IMR-90 (cell line): ENCODE data around the gene MBOAT2. TPM values are rescaled to one million over a fixed set of nuclear protein-coding genes. Genes with fewer than 3 reads are reported as not detected.

Experiments
- ATAC-seq: fragments of 200-7000 bp; cut with Tn5 transposase; 2 replicates; pipeline ENCODE4 v1.9.1; 2020; ENCODE audit warnings: low read depth, mild to moderate bottlenecking, moderate library complexity
- BruUV-seq: library from RNA; stranded (reverse); fragments of 400-500 nt; replicated peaks from 2 replicates; lab custom pipeline; 2021; lab: Mats Ljungman, UMichigan
- CTCF ChIA-PET: fragments of 300-600 bp; formaldehyde crosslinking; extraction: SDS; loops from one replicate; lab custom pipeline; 2021; ENCODE audit warnings: antibody characterized with exemption; lab: Yijun Ruan, JAX
- POLR2A ChIA-PET: fragments of 300-600 bp; sonication (Branson Sonifier 250); formaldehyde crosslinking; loops from one replicate; lab custom pipeline; 2022; ENCODE audit warnings: antibody characterized with exemption; ENCODE audit not compliant: unreplicated experiment; lab: Charles Lee
- DNase-seq: peaks from one replicate; pipeline ENCODE4 v3.0.0; 2013
- H2AFZ ChIP-seq: replicated peaks from 2 replicates; pipeline ENCODE3; 2013; ENCODE audit warnings: low read length, mild to moderate bottlenecking; ENCODE audit not compliant: poor library complexity
- H2AK5ac ChIP-seq: 2 replicates; pipeline ENCODE4 v1.6.1; 2013; ENCODE audit warnings: low read depth, low read length, inconsistent platforms
- H2AK9ac ChIP-seq: replicated peaks from 2 replicates; pipeline ENCODE3; 2013; ENCODE audit warnings: mild to moderate bottlenecking, low read depth, low read length, moderate library complexity; ENCODE audit not compliant: poor library complexity
- H2BK120ac ChIP-seq: 2 replicates; pipeline ENCODE4 v1.6.1; 2013; ENCODE audit warnings: low read depth, low read length, inconsistent platforms
- H2BK15ac ChIP-seq: 3 replicates; pipeline ENCODE4 v1.6.1; 2013; ENCODE audit warnings: low read depth, low read length, inconsistent platforms
- H2BK20ac ChIP-seq: 2 replicates; pipeline ENCODE4 v1.6.1; 2013; ENCODE audit warnings: low read depth, mild to moderate bottlenecking, inconsistent platforms, low read length, moderate library complexity
- H2BK5ac ChIP-seq: 2 replicates; pipeline ENCODE4 v1.6.1; 2013; ENCODE audit warnings: mild to moderate bottlenecking, low read depth, low read length, inconsistent platforms; ENCODE audit not compliant: poor library complexity, severe bottlenecking
- H3K14ac ChIP-seq: replicated peaks from 2 replicates; pipeline ENCODE4 v1.6.1; 2013; ENCODE audit warnings: low read depth, low read length, inconsistent platforms
- H3K18ac ChIP-seq: 2 replicates; pipeline ENCODE4 v1.6.1; 2013; ENCODE audit warnings: low read depth, low read length, control low read depth
- H3K23ac ChIP-seq: 2 replicates; pipeline ENCODE4 v1.6.1; 2013; ENCODE audit warnings: low read depth, low read length, inconsistent platforms
- H3K27ac ChIP-seq: 2 replicates; pipeline ENCODE4 v1.5.1; 2013; ENCODE audit warnings: mild to moderate bottlenecking, control low read depth, low read length; ENCODE audit not compliant: insufficient read depth
- H3K27me3 ChIP-seq: 2 replicates; pipeline ENCODE4 v1.6.1; 2013; ENCODE audit warnings: low read length; ENCODE audit not compliant: control insufficient read depth, insufficient read depth
- H3K36me3 ChIP-seq: 2 replicates; pipeline ENCODE4 v1.6.1; 2013; ENCODE audit warnings: low read length, mixed read lengths; ENCODE audit not compliant: control insufficient read depth, insufficient read depth
- H3K4ac ChIP-seq: 2 replicates; pipeline ENCODE4 v1.6.1; 2013; ENCODE audit warnings: low read depth, low read length, inconsistent platforms
- H3K4me1 ChIP-seq: 2 replicates; pipeline ENCODE4 v1.6.1; 2013; ENCODE audit warnings: low read length, mixed read lengths; ENCODE audit not compliant: control insufficient read depth, insufficient read depth
- H3K4me2 ChIP-seq: 2 replicates; pipeline ENCODE4 v1.6.1; 2013; ENCODE audit warnings: low read depth, mild to moderate bottlenecking, control low read depth, low read length, moderate library complexity
- H3K4me3 ChIP-seq: 2 replicates; pipeline ENCODE4 v1.5.1; 2013; ENCODE audit warnings: low read depth, mild to moderate bottlenecking, control low read depth, low read length, moderate library complexity; ENCODE audit not compliant: insufficient read depth
- H3K56ac ChIP-seq: 2 replicates; pipeline ENCODE4 v1.6.1; 2013; ENCODE audit warnings: low read length, inconsistent platforms; ENCODE audit not compliant: insufficient read depth; ENCODE audit errors: extremely low read depth
- H3K79me1 ChIP-seq, 2 experiments: 2 replicates each; pipeline ENCODE4 v1.6.1; 2013; ENCODE audit warnings: low read length in 2 of 2, inconsistent platforms in 1 of 2, low read depth in 1 of 2
- H3K9ac ChIP-seq: 2 replicates; pipeline ENCODE4 v1.6.1; 2013; ENCODE audit warnings: low read depth, low read length, control low read depth
- H3K9me1 ChIP-seq: 2 replicates; pipeline ENCODE4 v1.6.1; 2013; ENCODE audit warnings: low read length, inconsistent platforms; ENCODE audit not compliant: insufficient read depth
- H3K9me3 ChIP-seq: 2 replicates; pipeline ENCODE4 v1.6.1; 2013; ENCODE audit warnings: low read length; ENCODE audit not compliant: control insufficient read depth, insufficient read depth
- H4K20me1 ChIP-seq: 2 replicates; pipeline ENCODE4 v1.6.1; 2013; ENCODE audit warnings: low read length, inconsistent platforms; ENCODE audit not compliant: insufficient read depth
- H4K5ac ChIP-seq: 2 replicates; pipeline ENCODE4 v1.6.1; 2013; ENCODE audit warnings: mild to moderate bottlenecking, low read depth, low read length, control low read depth
- H4K8ac ChIP-seq, 2 experiments: 2 replicates each; pipeline ENCODE4 v1.6.1; 2013; ENCODE audit warnings: low read depth in 2 of 2, low read length in 2 of 2, control low read depth in 1 of 2, inconsistent platforms in 1 of 2
- H4K91ac ChIP-seq: 2 replicates; pipeline ENCODE4 v1.6.1; 2013; ENCODE audit warnings: low read depth, low read length, inconsistent platforms; ENCODE audit not compliant: insufficient read depth
- ELK1 ChIP-seq: fragments of 150-350 bp; IDR thresholded peaks from 2 replicates; pipeline ENCODE4 v1.6.1; 2016; ENCODE audit warnings: low read depth, mild to moderate bottlenecking, low read length, moderate library complexity, borderline replicate concordance
- RAD21 ChIP-seq: IDR thresholded peaks from 2 replicates; pipeline ENCODE4 v1.6.1; 2012; ENCODE audit warnings: low read length, improper control_type of control experiment
- RFX5 ChIP-seq: IDR thresholded peaks from 2 replicates; pipeline ENCODE4 v1.8.0; 2012; ENCODE audit warnings: low read depth, mild to moderate bottlenecking, low read length, moderate library complexity
- WGBS, 2 experiments: methylation state at CpG; one replicate each; pipeline versions ENCODE4 v1.1.5 to v1.1.7; 2013; ENCODE audit warnings: missing lambda C conversion rate in 2 of 2; ENCODE audit not compliant: insufficient read length in 1 of 2; ENCODE audit errors: extremely low coverage in 2 of 2; 5-methylcytosine and 5-hydroxymethylcytosine counted together
- dilution Hi-C: fragments of 300-500 bp; cut with HindIII; formaldehyde crosslinking; loops from one replicate; pipeline ENCODE4 v1.14.3; 2018; ENCODE audit warnings: low sequenced_read_pairs; ENCODE audit not compliant: unreplicated experiment
- in situ Hi-C: fragments of 300-500 bp; cut with MboI; formaldehyde crosslinking; loops from 3 replicates; pipeline ENCODE4 v1.14.3; 2019; ENCODE audit warnings: low sequenced_read_pairs, inconsistent platforms, mixed read lengths
- intact Hi-C: fragments of 100-400 bp; cut with micrococcal nuclease; formaldehyde crosslinking; loops from 2 replicates; pipeline ENCODE4 v1.10.0; 2022
- polyA plus RNA-seq, 3 experiments: library from polyadenylated mRNA; depleted of rRNA; stranded (reverse); fragments of >200 nt; gene quantifications; 2 replicates each; pipeline ENCODE4 v1.2.3, GENCODE V29; 2012; ENCODE audit warnings: low replicate concordance in 1 of 3
- total RNA-seq: library from RNA; depleted of rRNA; stranded (reverse); fragments of >200 nt; gene quantifications from 2 replicates; pipeline ENCODE4 v1.2.3, GENCODE V29; 2012
- TF ChIP-seq, protein P1 (sequence below): conservative IDR thresholded peaks from 2 replicates; pipeline ENCODE4 v1.5.1; 2012; ENCODE audit warnings: mild to moderate bottlenecking, low read depth, low read length, improper control_type of control experiment

The MBOAT2 gene
- total and polyA plus RNA-seq, 2 of the 4 experiments (the other 2 are of a cell fraction): 33.9 to 102 TPM

- no peaks in the 10 kb centered on the region for H4K20me1 ChIP-seq
- no peak overlapping the region for H3K4ac ChIP-seq
- H2AFZ ChIP-seq: no peak overlapping the region
- no peak overlapping the region for H3K18ac ChIP-seq
- dilution Hi-C loops: no loop called here
- no peak overlapping the region for H4K8ac ChIP-seq
- ATAC-seq (no peak), DNase-seq (no peak)
- H3K4me1 ChIP-seq: no peaks in the 10 kb centered on the region
- H2AK5ac ChIP-seq: no peak overlapping the region
- no peak overlapping the region for H3K4me3 ChIP-seq
- no peaks in the 10 kb centered on the region for H3K9me3 ChIP-seq
- TF ChIP-seq, protein P1, sequence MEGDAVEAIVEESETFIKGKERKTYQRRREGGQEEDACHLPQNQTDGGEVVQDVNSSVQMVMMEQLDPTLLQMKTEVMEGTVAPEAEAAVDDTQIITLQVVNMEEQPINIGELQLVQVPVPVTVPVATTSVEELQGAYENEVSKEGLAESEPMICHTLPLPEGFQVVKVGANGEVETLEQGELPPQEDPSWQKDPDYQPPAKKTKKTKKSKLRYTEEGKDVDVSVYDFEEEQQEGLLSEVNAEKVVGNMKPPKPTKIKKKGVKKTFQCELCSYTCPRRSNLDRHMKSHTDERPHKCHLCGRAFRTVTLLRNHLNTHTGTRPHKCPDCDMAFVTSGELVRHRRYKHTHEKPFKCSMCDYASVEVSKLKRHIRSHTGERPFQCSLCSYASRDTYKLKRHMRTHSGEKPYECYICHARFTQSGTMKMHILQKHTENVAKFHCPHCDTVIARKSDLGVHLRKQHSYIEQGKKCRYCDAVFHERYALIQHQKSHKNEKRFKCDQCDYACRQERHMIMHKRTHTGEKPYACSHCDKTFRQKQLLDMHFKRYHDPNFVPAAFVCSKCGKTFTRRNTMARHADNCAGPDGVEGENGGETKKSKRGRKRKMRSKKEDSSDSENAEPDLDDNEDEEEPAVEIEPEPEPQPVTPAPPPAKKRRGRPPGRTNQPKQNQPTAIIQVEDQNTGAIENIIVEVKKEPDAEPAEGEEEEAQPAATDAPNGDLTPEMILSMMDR: no peak
- TF ChIP-seq RFX5 (no peak), ELK1 (no peak), RAD21 (no peak)
- H3K27ac ChIP-seq: no peak overlapping the region
- H3K4me2 ChIP-seq: no peak overlapping the region
- H2BK120ac ChIP-seq: no peak overlapping the region
- BruUV-seq: no TSS peak
- WGBS, 2 experiments: 87% methylated on average over 3 of the region's 10 CpGs; no CpG with 5 or more reads in 1 of the 2 experiments
- no peaks in the 10 kb centered on the region for H3K79me1 ChIP-seq
- H3K9me1 ChIP-seq: no peaks in the 10 kb centered on the region; the same call in 1 of the 2 replicates
- no peak overlapping the region for H3K9ac ChIP-seq
- H2BK5ac ChIP-seq: no peak overlapping the region
- intact Hi-C loops: no loop called here
- H3K56ac ChIP-seq: no peak overlapping the region
- H2BK20ac ChIP-seq: no peak overlapping the region
- peaks cover 15% of the 10 kb centered on the region for H3K36me3 ChIP-seq
- no peak overlapping the region for H3K23ac ChIP-seq
- H4K91ac ChIP-seq: no peak overlapping the region
- H3K27me3 ChIP-seq: no peaks in the 10 kb centered on the region
- in situ Hi-C loops: loop anchor here (25.0 kb wide), 1 partner anchor 474 kb away; no protein-coding TSS in a partner anchor
- no peak overlapping the region for H3K14ac ChIP-seq
- H4K5ac ChIP-seq: no peak overlapping the region
- H2AK9ac ChIP-seq: no peak overlapping the region
- POLR2A ChIA-PET: no interaction called here
- H2BK15ac ChIP-seq: no peak overlapping the region
- CTCF ChIA-PET: interaction anchor here (1.6 kb wide), 1 partner anchor 10 kb away, joined by 5 read pairs; no protein-coding TSS in a partner anchor
These were observed 140.0 kb downstream of the MBOAT2 start for GRCh38 chr2:8863331-8863953.
